Neural cell (in vitro differentiated cells): ENCODE results near the gene PPFIBP2. TPM values are rescaled to one million over a fixed set of nuclear protein-coding genes. Genes with fewer than 3 reads are reported as not detected.

ENCODE experiments used
- H2AFZ ChIP-seq: fragments of 200-600, 300-800 bp; sonication (generic), shearing (Covaris generic); 2 replicates; pipeline ENCODE4 v1.6.0; 2014; ENCODE audit warnings: low read depth, mild to moderate bottlenecking, antibody characterized with exemption, low read length, moderate library complexity
- H3F3A ChIP-seq: fragments of 200-600 bp; shearing (Covaris generic); 2 replicates; pipeline ENCODE4 v1.6.1; 2016; ENCODE audit warnings: mild to moderate bottlenecking, moderate library complexity, mixed read lengths, antibody characterized with exemption, low read length; ENCODE audit not compliant: insufficient read depth, poor library complexity, severe bottlenecking
- H3K27ac ChIP-seq: fragments of 200-600, 300-800 bp; sonication (generic), shearing (Covaris generic); 2 replicates; pipeline ENCODE4 v1.5.1; 2014; ENCODE audit warnings: mild to moderate bottlenecking, low read length, moderate library complexity
- H3K27me3 ChIP-seq: fragments of 300-800, 200-600 bp; sonication (generic), shearing (Covaris generic); 2 replicates; pipeline ENCODE4 v1.6.0; 2014; ENCODE audit warnings: mild to moderate bottlenecking, low read depth, low read length, moderate library complexity; ENCODE audit not compliant: insufficient read depth
- H3K36me3 ChIP-seq: fragments of 300-800, 200-600 bp; sonication (generic), shearing (Covaris generic); 2 replicates; pipeline ENCODE4 v1.5.1; 2014; ENCODE audit warnings: mild to moderate bottlenecking, antibody characterized with exemption, low read length, moderate library complexity; ENCODE audit not compliant: insufficient read depth
- H3K4me2 ChIP-seq: fragments of 300-800, 200-600 bp; sonication (generic), shearing (Covaris generic); 2 replicates; pipeline ENCODE4 v1.6.0; 2014; ENCODE audit warnings: mild to moderate bottlenecking, low read length
- H3K4me3 ChIP-seq: fragments of 300-800, 200-600 bp; sonication (generic), shearing (Covaris generic); 2 replicates; pipeline ENCODE4 v1.5.1; 2014; ENCODE audit warnings: mild to moderate bottlenecking, low read length, moderate library complexity
- H3K79me2 ChIP-seq: fragments of 200-600 bp; shearing (Covaris generic); replicated peaks from 2 replicates; pipeline ENCODE4 v1.6.0; 2014; ENCODE audit warnings: mild to moderate bottlenecking, low read length, moderate library complexity; ENCODE audit not compliant: insufficient read depth
- H3K9ac ChIP-seq: fragments of 300-800, 200-600 bp; sonication (generic), shearing (Covaris generic); 2 replicates; pipeline ENCODE4 v1.6.1; 2016; ENCODE audit warnings: mild to moderate bottlenecking, low read length, mixed read lengths
- H3K9me2 ChIP-seq: fragments of 200-600 bp; shearing (Covaris generic); 2 replicates; pipeline ENCODE4 v1.6.1; 2016; ENCODE audit warnings: mild to moderate bottlenecking, low read length, mixed read lengths; ENCODE audit not compliant: insufficient read depth
- H3K9me3 ChIP-seq: fragments of 200-600, 300-800 bp; sonication (generic), shearing (Covaris generic); 2 replicates; pipeline ENCODE4 v1.6.1; 2016; ENCODE audit warnings: mild to moderate bottlenecking, mixed run types, low read length, moderate library complexity, mixed read lengths
- H4K20me1 ChIP-seq: fragments of 200-600 bp; shearing (Covaris generic); 2 replicates; pipeline ENCODE4 v1.6.1; 2016; ENCODE audit warnings: mild to moderate bottlenecking, mixed run types; ENCODE audit not compliant: insufficient read depth
- EP300 ChIP-seq: fragments of 450-650 bp; conservative IDR thresholded peaks from 2 replicates; pipeline ENCODE4 v1.6.1; 2014; ENCODE audit warnings: antibody characterized with exemption, mild to moderate bottlenecking, moderate library complexity; ENCODE audit not compliant: poor library complexity, severe bottlenecking
- EZH2 ChIP-seq: fragments of 200-600, 300-800 bp; shearing (Covaris generic), sonication (generic); IDR thresholded peaks from 2 replicates; pipeline ENCODE4 v1.6.1; 2014; ENCODE audit warnings: antibody characterized with exemption, low read length, borderline replicate concordance, mild to moderate bottlenecking; ENCODE audit not compliant: insufficient read depth, poor library complexity, severe bottlenecking
- MXI1 ChIP-seq: fragments of 450-650 bp; conservative IDR thresholded peaks from 2 replicates; pipeline ENCODE4 v1.6.1; 2014; ENCODE audit warnings: antibody characterized with exemption, mild to moderate bottlenecking; ENCODE audit not compliant: poor library complexity, severe bottlenecking
- POLR2AphosphoS5 ChIP-seq: IDR thresholded peaks from 2 replicates; pipeline ENCODE4 v1.6.1; 2012
- RAD21 ChIP-seq: fragments of 450-650 bp; conservative IDR thresholded peaks from 2 replicates; pipeline ENCODE4 v1.6.1; 2014; ENCODE audit warnings: antibody characterized with exemption, mild to moderate bottlenecking, moderate library complexity
- SMC3 ChIP-seq: fragments of 450-650 bp; conservative IDR thresholded peaks from 2 replicates; pipeline ENCODE4 v1.6.1; 2014; ENCODE audit warnings: antibody characterized with exemption, mild to moderate bottlenecking, moderate library complexity; ENCODE audit not compliant: poor library complexity
- TAF1 ChIP-seq: IDR thresholded peaks from 2 replicates; pipeline ENCODE4 v1.6.1; 2012; ENCODE audit warnings: low read depth
- polyA plus RNA-seq: library from polyadenylated mRNA; depleted of rRNA; stranded (reverse); fragments of >200 nt; gene quantifications from 2 replicates; pipeline ENCODE4 v1.2.3, GENCODE V29; 2014
- TF ChIP-seq, protein P1 (sequence below): IDR thresholded peaks from 2 replicates; pipeline ENCODE4 v1.6.1; 2012; ENCODE audit warnings: borderline replicate concordance
- TF ChIP-seq, protein P2 (sequence below): fragments of 450-650 bp; IDR thresholded peaks from 2 replicates; pipeline ENCODE4 v1.5.1; 2014; ENCODE audit warnings: antibody characterized with exemption, mild to moderate bottlenecking, moderate library complexity; ENCODE audit not compliant: poor library complexity, severe bottlenecking

The PPFIBP2 gene
- polyA plus RNA-seq, 1 donor from 2014 or later = not detected

DNA sequence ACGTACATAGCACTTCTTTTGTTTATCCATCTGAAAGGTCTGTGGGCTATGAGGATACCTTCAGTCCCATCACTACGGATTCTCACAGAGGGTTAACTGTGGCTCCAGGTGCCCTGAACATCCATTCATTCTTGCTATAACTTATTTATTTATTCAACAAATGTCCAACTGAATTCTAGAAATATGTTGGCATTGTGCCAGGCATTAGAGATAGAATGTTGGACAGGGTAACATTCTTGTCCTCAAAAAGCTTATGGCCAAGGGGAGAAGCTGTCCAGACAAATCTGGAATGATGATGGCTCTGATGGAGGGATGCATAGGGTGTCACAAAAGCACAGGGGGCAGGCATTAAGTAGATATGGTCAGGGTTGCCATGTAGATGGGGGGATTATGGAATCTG, 20.1 kb upstream of the PPFIBP2 start:
- Histone ChIP-seq H3K27ac (no peak overlapping the region), H4K20me1 (no peaks in the 10 kb centered on the region), H3K9ac (no peak overlapping the region), H3F3A (no peaks in the 10 kb centered on the region), H3K9me2 (no peaks in the 10 kb centered on the region), H2AFZ (no peak overlapping the region), H3K27me3 (no peaks in the 10 kb centered on the region), H3K4me3 (no peak overlapping the region), H3K36me3 (no peaks in the 10 kb centered on the region), H3K79me2 (no peaks in the 10 kb centered on the region), H3K4me2 (no peak overlapping the region), H3K9me3 (no peaks in the 10 kb centered on the region)
- no peak for TF ChIP-seq SMC3
- TF ChIP-seq, protein P1, sequence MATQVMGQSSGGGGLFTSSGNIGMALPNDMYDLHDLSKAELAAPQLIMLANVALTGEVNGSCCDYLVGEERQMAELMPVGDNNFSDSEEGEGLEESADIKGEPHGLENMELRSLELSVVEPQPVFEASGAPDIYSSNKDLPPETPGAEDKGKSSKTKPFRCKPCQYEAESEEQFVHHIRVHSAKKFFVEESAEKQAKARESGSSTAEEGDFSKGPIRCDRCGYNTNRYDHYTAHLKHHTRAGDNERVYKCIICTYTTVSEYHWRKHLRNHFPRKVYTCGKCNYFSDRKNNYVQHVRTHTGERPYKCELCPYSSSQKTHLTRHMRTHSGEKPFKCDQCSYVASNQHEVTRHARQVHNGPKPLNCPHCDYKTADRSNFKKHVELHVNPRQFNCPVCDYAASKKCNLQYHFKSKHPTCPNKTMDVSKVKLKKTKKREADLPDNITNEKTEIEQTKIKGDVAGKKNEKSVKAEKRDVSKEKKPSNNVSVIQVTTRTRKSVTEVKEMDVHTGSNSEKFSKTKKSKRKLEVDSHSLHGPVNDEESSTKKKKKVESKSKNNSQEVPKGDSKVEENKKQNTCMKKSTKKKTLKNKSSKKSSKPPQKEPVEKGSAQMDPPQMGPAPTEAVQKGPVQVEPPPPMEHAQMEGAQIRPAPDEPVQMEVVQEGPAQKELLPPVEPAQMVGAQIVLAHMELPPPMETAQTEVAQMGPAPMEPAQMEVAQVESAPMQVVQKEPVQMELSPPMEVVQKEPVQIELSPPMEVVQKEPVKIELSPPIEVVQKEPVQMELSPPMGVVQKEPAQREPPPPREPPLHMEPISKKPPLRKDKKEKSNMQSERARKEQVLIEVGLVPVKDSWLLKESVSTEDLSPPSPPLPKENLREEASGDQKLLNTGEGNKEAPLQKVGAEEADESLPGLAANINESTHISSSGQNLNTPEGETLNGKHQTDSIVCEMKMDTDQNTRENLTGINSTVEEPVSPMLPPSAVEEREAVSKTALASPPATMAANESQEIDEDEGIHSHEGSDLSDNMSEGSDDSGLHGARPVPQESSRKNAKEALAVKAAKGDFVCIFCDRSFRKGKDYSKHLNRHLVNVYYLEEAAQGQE = no peak
- no peak for TF ChIP-seq EZH2
- no peak for TF ChIP-seq MXI1
- no peak for TF ChIP-seq EP300
- no peak for TF ChIP-seq TAF1
- no peak for TF ChIP-seq RAD21
- no peak for TF ChIP-seq POLR2AphosphoS5
- TF ChIP-seq, protein P2, sequence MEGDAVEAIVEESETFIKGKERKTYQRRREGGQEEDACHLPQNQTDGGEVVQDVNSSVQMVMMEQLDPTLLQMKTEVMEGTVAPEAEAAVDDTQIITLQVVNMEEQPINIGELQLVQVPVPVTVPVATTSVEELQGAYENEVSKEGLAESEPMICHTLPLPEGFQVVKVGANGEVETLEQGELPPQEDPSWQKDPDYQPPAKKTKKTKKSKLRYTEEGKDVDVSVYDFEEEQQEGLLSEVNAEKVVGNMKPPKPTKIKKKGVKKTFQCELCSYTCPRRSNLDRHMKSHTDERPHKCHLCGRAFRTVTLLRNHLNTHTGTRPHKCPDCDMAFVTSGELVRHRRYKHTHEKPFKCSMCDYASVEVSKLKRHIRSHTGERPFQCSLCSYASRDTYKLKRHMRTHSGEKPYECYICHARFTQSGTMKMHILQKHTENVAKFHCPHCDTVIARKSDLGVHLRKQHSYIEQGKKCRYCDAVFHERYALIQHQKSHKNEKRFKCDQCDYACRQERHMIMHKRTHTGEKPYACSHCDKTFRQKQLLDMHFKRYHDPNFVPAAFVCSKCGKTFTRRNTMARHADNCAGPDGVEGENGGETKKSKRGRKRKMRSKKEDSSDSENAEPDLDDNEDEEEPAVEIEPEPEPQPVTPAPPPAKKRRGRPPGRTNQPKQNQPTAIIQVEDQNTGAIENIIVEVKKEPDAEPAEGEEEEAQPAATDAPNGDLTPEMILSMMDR = no peak

DNA sequence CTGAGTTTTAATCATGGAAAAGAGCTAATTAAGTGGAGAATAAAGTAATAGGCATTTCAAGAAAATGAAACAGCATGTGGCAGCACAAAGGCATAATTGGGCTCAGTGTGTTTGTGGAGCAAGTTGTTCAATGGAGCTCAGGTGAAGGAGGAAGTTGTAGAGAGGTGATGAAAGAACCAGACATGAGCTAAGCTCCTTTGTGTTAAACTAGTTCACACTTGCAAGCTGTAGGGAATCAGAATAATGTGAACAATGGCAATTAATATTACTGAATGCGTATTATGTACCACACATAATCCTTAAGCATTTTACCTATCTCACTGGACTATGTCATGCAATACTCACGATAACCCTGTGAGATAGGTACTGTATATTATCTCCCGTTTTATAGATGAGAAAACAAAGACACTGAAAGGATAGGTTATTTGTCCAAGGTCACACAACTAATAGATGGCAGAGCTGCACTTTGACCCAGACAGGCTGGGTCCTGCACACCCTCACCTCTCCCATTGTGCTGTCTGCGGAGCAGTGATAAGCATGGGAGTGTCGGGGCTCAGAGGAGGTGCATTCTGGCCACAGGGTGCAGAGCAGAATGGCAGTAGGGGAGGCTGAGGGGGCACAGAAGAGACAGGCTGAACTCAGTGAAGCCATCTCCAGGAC, 19.6 kb upstream of the PPFIBP2 start:
- Histone ChIP-seq H3K9ac (no peak overlapping the region), H3K27me3 (no peaks in the 10 kb centered on the region), H3K27ac (no peak overlapping the region), H3K4me2 (no peak overlapping the region), H3K36me3 (no peaks in the 10 kb centered on the region), H3K4me3 (no peak overlapping the region), H3K9me2 (no peaks in the 10 kb centered on the region), H3K79me2 (no peaks in the 10 kb centered on the region), H3K9me3 (no peaks in the 10 kb centered on the region), H2AFZ (no peak overlapping the region), H3F3A (no peaks in the 10 kb centered on the region), H4K20me1 (no peaks in the 10 kb centered on the region)
- TF ChIP-seq SMC3 (no peak), EP300 (no peak), MXI1 (no peak), POLR2AphosphoS5 (no peak), RAD21 (no peak), TAF1 (no peak), EZH2 (no peak)
- TF ChIP-seq, protein P1 = no peak
- TF ChIP-seq, protein P2 = no peak
